Right renal cortex interstitium (tissue), 3 donors: ENCODE data around the gene COMT. TPM values are rescaled to one million over a fixed set of nuclear protein-coding genes. Genes with fewer than 3 reads are reported as not detected.

Experiments used
- DNase-seq, 3 donors: peaks; one replicate each; pipeline ENCODE4 v3.0.0-alpha.2; 2013; ENCODE audit warnings: low read depth in 3 of 3, low spot score in 2 of 3
- polyA plus RNA-seq, 3 donors: library from polyadenylated mRNA; unstranded; fragments of 120-200 nt; gene quantifications; one replicate each; pipeline ENCODE4 v1.2.1, GENCODE V29; 2013; ENCODE audit not compliant: insufficient read length in 3 of 3

Gene COMT
- polyA plus RNA-seq, 3 donors: 88.6 to 126 (median 107) TPM

DNA sequence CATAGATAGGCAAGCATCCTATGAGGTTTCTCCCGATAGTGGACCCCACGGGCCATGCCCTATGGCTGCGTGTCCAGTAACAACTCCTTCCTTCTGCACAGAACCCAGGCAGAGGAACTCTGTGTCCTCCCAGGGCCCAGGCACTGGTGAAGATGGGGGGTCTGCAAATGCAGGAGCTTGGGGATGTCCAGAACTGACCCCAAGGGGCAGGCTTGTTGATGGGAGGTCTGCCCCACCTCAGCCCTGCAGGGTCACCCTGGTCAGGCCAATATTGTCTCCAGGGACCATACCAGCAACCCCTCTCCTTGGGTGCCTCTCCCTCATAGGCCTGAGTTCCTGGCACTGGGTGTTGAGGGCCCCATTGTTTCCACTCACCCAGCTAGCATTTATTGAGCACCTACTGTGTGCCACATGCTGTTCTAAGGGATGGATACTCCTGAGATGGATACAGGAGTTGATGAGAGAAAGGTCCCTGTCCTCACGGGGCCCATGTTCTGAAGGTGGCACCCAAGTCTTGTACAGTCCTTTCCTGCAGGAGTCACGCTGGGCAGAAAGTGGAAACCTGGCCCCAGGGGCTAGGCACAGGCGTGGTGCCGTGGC, 26.4 kb downstream of the COMT start:
- no peak for DNase-seq

DNA sequence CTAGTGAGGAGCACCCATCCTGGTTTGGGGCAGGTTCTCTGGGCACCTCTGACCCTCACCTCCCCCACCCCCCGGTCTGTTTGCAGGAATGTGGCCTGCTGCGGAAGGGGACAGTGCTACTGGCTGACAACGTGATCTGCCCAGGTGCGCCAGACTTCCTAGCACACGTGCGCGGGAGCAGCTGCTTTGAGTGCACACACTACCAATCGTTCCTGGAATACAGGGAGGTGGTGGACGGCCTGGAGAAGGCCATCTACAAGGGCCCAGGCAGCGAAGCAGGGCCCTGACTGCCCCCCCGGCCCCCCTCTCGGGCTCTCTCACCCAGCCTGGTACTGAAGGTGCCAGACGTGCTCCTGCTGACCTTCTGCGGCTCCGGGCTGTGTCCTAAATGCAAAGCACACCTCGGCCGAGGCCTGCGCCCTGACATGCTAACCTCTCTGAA, 26.9 kb downstream of the COMT start:
- DNase-seq: no peak

DNA sequence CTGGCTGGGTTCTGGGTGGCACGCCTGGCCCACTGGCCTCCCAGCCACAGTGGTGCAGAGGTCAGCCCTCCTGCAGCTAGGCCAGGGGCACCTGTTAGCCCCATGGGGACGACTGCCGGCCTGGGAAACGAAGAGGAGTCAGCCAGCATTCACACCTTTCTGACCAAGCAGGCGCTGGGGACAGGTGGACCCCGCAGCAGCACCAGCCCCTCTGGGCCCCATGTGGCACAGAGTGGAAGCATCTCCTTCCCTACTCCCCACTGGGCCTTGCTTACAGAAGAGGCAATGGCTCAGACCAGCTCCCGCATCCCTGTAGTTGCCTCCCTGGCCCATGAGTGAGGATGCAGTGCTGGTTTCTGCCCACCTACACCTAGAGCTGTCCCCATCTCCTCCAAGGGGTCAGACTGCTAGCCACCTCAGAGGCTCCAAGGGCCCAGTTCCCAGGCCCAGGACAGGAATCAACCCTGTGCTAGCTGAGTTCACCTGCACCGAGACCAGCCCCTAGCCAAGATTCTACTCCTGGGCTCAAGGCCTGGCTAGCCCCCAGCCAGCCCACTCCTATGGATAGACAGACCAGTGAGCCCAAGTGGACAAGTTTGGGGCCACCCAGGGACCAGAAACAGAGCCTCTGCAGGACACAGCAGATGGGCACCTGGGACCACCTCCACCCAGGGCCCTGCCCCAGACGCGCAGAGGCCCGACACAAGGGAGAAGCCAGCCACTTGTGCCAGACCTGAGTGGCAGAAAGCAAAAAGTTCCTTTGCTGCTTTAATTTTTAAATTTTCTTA, 27.8 kb downstream of the COMT start:
- DNase-seq: no peak

DNA sequence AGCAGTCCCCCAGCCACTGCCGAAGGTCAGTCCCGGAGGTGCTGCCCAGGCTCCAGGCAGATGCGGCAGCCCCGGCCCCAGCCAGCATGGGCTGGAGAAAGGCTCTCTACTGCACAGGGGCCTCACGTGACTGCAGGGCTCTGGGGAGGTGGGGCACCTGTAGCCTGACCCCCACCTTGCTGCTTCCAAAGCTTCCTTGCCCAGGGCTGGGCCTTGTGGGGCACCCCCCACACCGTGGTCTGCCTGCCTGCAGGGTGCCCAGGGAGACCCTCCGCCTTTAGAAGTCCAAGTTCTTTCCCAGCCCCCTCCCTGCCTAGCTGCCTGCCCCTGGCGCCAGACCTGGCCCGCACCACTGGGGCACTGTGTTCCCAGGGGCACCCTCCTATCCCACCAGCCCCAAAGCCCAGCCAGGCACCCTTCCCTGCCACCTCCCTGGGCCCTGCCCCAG, 28.5 kb downstream of the COMT start:
- no peak for DNase-seq

DNA sequence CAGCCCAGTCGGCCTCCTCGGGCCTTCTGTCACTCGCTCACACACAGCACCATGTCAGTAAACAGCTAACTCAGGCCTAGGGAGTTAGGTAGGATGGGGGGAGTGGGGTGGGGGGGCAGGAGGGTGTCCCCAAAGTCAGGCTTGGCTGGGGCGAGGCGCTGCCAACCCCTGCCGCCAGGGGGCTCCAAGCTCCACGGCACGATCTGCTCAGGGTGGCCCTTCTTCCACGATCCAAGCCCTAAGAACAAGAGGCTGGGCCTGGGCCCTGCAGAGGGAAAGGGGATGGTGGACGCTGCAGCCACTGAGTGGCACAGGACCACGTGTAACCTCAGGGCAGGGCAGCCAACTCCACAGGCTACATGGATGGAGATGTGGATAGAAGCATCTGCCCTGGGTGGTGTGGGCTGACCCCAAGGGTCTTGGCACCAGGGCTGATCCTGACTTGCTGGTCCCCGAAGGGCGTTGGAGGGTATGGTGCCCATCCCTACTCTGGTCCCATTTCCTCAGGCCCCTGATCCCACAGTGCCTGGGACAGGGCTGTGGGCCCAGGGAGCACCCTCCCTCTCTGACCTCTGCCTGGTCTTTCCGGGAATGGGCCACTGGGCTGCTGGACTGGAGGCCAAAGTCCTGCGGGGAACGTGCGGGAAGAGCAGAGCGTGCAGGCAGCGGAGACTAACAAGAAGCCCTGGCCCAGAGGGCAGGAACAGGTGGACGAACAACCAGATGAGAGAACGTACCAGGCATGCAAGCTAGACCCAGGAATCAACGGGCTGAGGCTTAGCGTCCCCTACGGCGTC, 29.1 kb downstream of the COMT start:
- DNase-seq: no peak

DNA sequence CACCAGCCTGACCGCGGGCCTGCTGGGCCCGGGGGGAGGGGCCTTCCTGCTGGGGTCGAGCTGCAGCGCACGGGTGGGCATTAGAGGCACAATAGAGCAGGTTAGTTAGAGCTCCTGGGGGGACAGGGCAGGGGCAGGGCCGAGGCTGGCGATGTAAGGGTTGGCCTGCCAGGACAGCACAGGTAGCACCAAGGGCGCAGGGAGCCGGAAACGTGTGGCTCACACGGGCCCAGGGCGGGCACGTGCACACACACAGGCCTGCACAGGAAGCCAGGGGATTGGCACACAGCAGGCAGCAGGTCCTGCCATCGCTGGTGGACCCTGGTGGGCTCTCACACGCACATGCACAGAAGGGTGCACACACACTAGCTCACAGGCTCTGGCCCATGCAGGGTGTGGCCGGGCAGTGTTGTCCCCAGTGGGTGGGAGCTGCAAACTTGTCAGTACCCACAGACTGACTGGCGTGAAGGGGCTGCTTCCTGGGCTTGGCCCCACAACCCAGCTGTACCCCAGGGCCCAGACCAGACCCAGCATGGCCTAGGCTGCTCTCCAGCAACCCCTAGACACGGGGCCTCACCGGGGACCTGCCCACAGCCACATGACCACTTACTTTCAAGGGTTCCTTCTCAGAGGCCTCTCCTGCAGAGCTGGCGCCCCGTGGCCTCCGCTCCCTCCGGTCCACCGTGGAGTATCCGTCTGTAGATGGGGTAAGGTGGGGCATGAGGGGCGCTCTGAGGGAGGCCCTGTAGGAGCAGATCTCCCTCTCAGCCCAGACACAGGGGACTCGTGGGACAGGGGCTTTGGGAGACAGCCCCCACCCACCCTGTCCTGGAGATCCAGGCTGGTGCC, 29.9 kb downstream of the COMT start:
- no peak for DNase-seq

DNA sequence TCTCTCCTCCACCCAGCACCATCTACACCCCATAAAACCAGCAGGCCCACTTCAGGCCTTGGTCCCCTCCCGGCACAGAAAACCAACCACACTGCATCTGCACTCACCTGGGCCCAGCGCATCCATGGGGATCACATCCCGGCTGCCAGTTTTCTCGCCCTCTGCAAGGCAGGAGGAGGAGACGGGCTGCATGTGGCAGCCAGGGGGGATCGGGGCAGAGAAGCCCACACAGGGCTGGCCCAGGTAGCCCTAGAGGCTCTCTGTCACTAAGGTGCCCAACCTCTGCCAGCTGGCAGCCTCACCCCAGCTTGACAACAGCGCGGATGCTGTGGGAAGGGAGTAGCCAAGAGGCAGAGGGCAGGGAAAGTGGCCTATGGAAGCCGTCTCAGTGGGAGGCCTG, 30.7 kb downstream of the COMT start:
- no peak for DNase-seq

DNA sequence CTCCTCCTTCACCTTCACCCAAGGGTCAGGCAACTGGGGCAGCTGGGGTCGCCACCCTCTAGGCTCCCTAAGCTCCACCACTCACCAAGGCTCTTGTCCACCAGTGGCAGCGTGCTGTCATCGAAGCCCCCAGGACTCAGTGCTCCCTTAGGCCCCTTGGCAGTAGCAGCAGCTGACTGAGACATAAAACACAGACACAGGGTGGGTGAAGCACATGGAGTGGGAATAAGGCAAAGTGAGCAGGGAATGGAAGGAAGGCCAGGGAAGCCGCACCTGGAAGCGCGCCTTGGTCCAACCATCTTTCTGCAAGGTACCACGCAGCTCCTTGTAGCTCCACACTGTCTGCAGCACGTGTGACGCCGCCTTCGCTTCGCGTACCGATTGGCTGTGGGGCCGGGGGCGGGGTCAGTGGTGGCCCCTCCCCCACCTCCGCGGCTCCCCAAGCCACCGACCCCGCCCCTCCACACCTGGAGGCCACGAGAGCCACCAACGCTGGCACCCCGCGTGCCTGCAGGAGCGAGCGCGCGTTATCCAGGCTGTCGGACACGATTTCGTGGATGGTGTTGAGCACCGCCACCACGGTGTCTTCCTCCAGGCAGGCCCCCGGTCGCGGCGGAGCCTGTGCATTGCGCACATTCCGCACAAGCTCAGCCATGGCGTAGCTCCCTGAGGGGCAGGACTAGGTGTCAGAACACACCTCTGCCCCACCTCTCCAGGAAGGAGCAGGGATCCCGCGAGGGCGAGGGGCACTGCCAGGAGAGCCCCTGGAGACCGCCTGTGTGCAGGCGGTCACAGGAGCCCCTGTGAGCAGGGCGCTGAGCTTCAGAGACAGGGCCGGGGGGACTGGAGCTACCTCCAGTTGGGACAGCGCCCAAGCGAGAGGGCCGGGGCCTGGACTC, 31.3 kb downstream of the COMT start:
- no peak for DNase-seq

DNA sequence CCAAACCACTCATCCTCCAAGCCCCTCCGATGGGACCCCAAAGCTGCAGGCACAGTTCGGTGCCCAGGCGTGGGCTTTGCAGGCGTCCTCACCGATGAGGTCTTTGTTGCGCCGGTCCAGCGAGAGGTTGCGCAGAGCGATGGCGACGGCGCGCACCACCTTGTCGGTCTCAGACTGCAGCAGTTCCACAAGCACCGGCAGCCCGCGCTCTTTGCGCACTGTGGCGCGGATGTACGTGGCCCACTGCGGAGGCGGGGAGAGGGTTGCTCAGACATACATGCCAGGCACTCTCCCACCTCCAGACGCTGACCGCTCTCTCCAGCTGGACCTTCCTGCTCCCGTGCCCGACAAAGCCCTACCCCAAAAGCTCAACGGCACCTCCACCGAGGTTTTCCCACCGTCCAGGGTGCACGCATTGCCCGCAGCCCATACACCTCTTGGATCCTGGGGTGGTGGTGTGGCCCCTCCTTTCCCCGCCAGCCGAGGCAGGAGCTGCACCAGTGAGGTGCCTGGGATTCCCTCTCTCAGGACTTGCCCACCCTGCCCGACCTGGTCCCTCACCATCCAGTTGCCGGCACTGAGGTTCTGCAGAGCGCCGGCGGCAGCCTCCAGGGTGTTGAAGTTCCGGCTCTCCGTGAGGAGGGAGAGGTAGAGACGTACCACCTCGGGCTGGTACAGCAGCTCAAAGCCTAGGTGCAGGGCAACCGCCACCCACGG, 32.1 kb downstream of the COMT start:
- DNase-seq: no peak

DNA sequence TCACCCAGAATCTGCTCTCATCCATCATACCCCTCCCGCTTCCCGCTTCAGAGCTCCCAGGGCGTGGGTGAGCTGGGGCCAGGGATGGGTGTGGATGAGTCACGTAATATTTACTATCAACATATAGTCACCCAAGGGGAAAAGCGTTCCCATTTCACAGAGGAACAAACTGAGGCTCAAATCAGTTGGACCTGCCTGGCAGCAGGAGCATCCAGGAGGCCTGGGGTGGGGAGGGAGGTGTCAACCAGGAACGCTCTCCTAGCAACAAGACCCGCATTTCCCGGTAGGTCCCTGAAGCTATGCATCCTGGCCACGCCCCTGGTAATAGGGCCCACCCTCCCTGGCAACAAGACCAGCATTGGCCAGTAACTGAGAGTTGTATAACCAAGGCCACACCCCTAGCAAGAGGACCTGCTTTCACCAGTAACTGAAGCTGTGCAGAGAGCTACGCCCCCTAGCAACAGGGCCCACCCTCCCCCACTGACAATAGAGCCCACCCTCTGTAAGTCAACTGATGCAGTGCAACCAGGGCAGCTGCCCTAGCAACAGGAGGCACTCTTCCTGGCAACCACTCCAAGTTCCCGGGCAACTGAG, 32.8 kb downstream of the COMT start:
- DNase-seq: peak in 1 of 3 donors; percentile 70

DNA sequence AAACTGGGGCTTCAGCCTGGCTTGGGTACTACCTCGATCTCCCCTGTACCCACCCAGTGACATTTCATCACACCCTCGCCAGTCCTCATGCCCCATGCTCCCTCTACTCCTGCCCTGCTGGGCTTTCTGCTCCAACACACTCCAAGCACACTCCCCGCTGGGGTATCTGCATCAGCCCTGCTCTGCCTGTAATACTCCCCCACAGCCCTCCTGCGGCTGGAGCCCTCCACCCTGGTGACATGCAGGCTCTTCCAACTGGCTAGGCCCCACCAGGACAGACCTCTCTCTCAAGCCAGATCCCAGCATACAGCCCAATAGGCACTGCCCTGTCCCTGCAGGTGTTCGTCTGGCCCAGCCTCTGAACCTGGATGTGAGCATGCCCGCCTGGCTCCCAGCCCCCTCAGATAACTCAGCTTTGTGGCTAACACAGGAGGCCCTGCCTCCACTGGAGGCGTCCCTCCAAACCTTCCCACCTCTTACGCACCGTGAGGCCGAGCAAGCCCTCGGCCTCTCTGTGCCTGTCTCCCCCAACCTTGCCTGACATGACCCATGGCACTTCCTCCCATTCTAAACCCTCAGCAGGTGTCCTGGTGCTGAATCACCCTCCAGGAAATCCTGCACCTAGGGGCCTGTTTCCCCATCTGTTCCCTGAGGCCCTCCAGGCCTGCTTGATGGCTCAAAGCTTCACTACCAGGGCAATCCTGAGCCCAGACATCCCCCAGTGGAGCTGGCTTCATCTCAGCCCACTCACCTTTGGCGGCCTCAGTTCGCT, 33.5 kb downstream of the COMT start:
- DNase-seq: no peak

DNA sequence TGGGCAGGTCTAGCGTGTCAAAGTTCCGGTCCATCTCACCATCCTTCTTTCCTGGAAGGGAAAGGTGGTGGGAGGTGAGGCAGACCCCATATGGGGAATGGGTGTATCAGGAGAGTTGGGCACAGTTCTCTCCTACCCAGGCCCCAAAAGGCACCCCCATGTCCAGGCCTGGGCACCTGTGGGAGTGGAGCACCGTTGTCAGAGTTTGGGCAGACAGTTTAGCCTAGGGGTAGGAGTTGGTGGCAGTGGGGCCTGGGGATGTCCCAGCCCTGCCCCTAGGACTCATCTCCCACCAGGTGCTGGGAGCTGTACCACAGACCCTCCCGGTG, 34.1 kb downstream of the COMT start:
- no peak for DNase-seq

DNA sequence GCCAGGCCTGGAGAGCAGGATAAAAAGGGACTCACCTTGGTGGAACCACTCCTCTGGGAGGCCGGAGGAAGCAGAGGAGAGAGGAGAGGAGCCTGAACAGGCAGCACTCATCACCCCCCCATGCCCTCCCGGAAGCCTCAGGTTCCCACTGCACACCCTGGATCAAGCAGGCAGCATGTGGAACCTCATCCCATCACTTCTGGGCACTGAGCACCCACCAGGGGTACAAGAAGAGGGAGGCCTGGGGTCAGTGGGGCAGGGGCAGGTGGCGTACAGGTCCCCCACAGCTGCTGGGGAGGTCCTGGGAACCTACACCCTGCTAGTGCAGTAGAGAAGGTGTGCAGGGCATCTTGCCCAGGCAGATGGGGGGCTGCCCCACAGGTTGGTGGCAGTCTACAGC, 35.1 kb downstream of the COMT start:
- no peak for DNase-seq

DNA sequence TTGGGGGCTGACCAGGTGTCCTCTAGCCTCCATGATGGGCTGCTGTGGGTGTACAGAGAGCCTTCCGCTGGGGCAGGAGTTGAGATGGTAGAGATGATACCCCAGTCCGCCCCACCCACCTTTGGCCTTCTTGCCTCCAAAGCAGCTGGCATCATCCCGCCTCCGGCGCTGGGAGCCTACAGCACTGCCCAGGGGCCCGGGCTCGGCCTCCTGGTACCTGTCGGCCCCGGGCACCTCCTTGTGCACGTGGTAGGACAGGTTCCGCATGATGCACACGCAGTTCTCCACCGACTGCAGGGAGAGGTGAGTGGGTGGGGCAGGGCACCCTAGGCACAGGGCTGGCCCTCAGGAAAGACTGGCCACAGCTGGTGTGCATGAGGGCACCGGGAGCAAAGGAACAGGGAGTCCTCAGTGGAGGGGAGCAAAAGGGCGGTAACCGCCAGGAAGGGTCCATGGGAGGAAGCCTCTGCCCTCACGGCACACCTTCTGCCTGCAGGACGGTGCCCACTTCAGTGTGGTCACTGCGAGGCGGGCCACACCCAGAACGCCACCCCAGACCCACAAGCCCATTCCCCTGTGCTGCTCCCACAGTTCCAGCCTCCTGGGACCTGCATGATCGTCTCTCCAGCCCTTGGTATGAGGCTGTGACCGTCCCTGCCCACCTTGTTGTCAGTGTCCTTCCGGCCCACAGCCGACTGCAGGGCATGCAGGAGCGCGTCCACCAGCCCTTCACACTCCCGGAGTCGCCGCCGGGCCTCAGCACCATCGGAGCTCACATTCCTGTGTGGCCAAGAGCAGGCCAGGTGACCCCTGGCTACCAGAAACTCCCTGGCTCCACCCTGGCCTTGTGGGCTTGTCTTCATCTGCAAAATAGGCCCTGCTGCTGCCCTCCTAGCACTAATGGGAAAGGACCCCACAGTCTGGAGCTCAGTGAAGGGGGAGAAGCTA, 36.0 kb downstream of the COMT start:
- no peak for DNase-seq

DNA sequence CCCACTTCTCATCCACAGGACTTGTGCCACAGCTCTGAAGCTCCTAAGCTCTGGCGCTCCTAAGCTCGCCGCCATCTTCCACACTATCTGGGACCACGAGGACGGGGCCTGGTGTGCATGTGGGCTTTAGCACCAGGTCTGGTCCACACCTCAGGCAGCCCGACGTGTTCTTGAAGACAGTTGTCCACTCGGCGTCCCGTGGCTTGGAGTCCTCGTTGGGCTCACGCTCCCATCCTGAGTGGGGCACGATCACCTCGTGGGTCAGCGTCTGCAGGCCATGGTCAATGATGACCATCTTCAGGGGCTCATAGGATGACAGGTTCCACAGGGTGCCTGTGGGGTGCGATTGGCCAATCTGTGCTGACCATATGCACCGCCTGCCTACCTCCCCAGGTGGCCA, 37.2 kb downstream of the COMT start:
- no peak for DNase-seq

DNA sequence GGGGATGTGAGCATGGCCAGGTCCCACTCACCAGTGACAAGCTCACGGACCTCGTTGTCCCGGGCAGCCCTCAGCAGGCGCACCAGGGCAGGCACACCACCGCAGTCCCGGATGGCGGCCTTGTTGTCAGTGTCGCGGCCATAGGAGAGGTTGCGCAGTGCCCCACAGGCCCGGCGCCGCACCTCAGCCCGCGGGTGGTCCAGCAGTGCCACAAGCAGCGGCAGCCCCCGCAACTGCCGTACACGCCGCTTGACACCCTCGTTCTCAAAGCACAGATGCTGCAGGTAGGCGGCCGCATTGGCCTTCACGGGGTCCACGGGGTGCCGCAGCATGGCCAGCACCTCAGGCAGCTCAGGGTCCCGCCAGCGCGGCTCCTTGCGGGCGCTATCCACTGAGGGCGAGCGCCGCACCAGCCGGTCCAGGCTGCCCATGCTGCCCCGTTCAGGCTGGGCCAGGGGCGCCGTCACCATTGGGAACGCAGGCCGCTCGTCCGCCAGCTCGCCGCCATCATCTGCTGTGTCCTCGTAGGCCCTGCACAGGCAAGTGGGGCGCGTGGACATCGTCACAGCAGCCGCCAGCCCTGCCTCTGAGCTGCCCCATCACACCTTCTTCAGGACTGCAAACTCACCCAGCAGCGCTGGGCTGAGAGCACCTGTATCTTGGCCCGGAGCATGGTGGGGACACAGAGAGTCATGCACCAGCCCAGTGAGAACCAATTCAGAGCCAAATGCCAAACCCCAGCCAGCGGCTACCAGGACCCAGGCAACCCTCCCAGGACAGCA, 38.3 kb downstream of the COMT start:
- DNase-seq: no peak
